ENCODE data around the gene PTPN23. TPM values are rescaled to one million over a fixed set of nuclear protein-coding genes. Genes with fewer than 3 reads are reported as not detected.

Gene PTPN23
- total RNA-seq, 1 donor from 2014 or later = 19.0 TPM

DNA sequence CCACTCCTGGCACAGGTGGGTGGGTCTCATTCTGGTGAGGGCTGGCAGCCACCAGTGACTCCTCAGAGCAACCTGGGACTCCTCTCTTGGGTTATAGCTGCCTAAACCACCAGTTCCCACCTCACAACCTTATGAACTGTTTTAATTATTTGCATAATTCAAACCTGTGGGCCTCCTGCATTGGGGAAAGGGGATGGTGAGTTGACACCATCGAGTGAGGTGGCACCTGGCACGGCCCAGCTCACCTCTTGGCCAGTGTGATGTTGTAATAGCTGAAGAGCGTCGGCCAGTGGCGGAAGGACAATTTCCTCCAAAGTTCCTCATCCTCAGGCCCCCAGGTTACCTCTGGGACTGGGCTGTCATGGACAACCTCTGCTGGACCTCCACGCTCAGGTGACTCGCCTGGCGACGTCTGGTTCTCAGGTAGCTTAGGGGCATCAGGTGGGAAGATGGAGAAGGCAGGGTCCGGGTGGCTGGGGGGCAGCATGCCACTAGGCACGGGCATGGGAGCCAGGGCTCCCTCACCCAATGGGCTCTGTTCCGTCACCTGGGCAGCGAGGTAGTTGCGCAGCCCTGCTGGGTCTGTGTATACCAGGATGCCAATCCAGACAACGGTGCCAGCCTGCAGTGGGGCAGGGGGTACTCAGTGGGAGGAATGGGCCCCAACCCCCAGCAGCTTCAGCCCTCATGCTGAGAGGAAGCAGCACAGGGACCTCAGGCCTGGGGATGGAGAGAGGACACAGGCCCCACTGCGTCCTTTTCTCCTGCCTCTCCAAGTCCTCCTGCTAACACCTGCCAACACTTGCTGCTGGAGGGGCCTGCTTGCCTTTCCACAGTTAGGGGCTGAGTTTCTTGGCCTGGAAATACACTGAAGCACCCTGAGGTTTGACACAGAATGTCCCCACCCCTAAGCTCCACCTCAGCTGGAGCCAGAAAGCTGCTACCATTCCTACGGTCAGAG is 38.5 kb downstream of the PTPN23 start:
- no peak for DNase-seq (ENCODE audit: low read depth)

DNA sequence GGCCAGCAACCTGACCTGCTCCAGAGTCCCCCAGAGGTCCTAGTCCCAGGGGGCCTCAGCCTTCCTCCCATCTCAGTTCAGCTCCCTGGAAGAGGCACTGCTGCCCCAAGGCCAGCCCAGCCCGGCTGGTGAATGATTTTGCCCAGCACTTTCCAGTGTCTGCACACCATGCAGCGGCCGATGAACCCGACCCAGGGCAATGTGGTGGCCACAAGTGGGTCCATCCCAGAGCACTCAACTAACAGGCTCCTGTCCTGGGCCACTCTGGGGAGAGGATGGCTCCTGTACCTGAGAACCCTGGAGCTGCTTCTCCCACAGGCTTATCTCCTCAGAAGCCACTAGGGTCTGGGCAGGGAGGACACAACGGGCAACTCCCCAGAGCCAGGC is 39.2 kb downstream of the PTPN23 start:
- no peak for DNase-seq (ENCODE audit: low read depth)

DNA sequence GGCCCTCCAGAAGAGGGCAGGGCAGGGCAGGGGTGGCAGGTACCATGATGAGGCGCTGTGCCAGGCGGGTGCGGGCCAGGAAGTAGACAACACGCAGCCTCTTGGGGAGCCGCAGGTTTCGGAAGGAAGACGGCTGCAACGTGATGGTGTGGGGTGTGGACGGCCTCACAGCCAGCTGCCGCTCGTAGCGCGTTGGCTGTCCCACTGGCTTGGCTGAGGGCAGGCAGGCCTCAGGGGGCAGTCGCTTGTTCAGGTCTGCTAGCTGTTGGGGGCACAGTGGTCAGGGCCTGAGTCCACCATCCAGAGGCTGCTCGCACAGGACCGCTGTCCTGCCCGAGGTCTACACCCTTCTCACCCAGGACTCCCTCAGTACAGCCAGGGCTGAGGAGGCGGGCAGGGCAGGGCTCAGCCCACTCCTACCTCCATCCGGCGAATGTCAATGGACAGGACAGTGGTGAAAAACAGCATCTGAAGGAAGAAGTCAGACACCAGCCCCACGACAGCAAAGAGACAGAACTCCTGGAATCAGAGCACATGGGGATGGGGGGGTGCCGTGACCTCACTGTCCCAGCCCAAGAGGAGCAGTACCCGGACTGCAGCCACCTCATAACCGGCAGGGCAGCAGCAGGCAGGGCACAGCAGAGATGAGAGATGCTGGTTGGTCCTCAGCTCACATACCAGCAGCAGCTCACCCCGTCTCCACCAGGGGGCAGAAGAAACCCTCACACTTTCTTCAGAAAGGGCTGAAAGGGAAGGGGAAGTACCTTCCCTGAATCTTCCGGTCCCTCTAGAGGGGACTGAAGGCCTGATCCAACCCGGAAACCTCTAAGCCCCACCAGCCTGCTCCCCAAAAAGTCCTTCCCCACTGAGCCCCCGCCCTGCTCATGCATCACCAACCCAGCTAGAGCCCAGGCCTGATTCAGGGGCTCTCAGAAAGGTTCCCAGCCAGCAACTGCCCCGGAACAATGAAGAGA is 40.0 kb downstream of the PTPN23 start:
- DNase-seq (ENCODE audit: low read depth) = peak; percentile 94

DNA sequence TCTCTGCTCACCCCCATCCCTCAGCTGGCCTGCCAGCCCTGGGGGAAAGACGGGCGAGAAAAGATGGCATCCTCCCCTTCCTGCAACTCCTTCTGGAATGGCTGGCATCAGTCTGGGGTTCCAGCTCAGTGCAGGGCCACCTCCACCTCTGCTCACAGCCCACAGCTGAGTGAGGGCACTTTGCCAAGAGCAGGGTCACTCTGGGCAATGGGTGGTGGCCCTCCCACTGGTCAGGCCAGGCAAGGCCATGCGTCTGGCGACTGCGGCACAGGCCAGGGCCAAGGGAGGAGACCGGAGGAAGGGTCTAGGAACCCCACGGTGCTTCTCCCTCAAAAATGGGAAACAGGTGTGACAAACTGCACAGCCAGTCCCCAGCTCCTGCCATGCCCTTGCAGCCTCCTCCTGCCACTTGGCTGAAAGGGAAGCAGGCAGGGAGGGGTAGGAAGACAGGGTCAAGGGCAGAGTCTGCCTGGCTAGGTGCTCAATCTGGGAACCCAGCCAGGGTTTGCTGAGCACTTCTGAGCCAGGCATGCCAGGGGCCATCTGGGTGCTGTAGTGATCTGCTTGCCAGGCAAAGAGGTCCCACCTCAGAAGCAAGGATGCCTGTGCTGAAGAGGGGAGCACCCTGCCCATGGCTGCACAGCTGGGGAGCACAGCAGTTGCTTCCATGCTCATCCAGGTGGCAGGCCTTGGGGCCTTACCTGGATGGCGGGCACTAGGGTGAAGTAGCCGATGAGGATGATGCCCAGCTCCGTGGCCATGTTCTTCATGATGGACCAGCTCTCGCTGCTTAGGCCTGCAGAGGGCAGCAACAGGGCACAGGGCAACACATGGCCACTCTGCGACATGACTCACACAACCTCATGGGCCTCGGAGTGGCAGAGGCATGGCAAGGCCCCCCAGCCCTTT is 41.2 kb downstream of the PTPN23 start:
- DNase-seq (ENCODE audit: low read depth) = peak; percentile 61

DNA sequence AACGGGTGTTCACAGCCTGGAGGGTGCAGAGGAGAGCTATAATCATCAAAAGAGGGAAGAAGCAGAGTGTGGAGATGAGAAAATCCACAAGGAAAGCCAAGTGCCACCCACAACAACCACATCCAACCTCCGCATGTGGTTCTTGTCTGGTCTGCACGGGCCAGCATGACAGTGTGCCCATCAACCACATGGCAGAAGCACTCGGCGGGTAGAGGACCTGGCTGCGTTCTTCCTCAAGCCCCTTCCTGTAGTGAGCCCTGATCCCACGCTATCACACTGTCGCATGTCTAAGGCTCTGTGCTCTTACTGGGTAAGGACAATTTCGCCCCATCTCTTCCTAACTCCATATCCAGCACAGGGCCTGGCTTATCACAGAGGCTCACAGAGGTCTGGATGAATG is 41.9 kb downstream of the PTPN23 start:
- DNase-seq (ENCODE audit: low read depth) = no peak

DNA sequence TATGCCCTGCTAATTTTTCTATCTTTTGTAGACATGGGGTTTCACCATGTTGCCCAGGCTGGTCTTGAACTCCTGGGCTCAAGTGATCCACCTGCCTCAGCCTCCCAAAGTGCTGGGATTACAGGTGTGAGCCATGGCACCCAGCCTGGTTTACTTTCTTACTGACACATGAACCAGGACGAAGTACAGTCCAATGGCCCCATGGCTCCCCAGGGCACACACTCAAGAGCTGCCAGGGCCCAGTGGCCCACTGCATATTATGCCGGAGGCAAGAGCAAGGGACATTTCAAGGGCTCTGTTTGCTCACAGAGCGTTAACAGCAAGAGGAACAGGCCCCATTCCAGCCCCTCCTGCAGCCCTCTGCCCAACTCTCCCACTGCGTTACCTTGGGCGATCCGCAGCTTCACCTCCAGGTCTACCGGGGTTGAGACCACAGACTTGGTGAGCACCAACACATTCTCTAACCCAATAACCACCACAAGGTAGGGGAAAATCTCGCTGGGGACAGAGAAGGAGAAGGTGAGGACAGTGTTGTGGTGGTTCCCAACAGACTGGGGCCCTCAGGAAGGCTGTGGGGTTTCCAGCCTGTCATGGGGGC is 42.8 kb downstream of the PTPN23 start:
- no peak for DNase-seq (ENCODE audit: low read depth)

DNA sequence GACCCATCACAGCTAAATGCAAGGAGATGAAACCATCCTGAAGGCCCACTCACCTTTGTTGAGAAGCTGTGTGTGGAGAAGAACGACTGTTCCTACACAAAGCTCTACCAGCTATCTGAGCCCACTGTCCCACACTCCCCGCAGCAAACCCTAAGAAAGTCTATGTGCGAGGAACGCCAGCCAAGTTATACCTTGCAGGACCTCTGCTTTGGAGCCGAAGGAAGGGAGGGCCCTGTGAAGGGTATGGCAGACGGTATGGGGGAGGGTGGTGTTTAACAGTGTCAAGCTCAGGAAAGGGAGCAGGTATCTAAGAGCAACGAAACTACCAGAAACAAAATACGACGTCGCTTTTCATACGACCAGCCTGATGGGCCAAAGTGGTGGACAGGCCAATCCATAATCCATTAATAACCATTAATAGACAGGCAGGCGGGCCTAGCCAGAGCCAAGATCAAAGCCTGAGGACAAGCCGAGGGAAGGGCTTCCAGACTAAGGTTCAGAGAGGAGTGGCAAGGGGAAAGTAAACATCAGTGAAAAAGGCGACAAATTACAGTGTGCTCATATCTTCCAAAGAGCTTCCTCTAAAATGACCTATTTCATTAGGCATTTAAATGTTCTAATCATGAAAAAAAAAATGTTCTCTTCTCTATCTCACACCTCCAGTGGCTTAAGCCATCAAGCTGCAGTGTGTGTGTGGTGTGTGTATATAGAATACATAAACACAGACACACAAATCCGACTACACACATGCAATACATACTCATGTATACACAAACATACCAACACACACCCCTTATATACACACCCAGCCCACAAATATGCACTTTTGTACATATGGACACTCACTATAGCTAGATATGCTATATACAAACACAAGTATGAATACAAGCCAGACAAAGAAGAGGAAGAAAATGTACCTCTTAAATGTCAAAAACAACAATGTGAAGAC is 43.9 kb downstream of the PTPN23 start:
- DNase-seq (ENCODE audit: low read depth) = no peak

DNA sequence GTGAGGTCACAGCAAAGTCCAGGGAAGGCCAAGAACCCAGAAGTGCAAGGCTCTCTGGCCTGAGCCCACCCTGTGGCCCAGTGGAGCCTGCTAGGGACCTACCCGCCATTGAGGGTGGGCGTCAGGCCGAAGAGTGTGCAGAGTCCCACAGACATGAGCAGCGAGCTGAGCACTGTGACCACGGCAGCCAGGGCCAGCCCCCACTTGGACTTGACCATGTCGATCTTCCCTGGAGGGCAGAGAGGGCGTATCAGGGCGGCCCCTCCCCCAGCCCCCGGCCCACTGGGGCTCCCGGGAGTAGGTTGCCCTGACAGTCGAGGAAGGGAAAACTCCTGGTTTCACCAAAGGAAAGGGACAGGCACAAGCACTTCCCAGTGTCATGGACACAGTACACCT is 44.6 kb downstream of the PTPN23 start:
- no peak for DNase-seq (ENCODE audit: low read depth)

DNA sequence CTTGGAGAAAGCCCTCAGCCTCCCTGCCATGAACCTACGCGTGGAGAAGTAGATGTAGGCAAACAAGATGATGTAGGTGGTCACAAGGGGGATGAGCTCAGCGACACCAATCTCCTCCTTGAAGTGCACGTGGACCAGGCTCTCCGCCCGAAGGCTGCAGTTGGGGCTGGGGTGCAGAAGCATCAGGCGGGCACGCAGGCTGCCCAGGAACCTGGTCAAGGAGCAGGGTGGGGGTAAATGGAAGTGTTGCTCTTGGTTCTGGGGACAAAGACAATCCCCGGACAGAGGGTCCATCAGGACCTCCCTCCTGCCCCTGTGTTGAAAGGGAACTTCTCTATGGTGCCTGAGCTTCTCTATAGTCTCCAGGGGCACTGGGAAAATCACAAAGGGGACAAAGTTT is 45.1 kb downstream of the PTPN23 start:
- DNase-seq (ENCODE audit: low read depth) = no peak

DNA sequence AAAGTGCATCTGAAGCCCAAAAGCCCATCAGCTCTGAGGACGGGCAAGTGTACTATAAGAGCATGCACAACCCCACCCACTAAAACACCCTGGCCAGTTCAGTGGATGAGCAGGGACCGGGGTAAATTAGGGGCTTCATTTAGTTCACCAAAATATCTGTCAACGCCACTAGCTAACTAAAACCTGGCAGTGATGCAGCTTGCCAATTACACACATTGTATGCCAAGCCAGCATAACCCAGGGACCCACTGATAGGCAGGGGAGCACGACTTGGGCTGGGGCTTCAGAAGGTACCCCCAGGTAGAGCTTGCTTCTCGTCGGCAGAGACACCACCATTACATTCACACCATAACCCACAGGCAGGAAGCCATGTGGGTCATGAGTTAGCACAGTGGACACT is 47.0 kb downstream of the PTPN23 start:
- no peak for DNase-seq (ENCODE audit: low read depth)

DNA sequence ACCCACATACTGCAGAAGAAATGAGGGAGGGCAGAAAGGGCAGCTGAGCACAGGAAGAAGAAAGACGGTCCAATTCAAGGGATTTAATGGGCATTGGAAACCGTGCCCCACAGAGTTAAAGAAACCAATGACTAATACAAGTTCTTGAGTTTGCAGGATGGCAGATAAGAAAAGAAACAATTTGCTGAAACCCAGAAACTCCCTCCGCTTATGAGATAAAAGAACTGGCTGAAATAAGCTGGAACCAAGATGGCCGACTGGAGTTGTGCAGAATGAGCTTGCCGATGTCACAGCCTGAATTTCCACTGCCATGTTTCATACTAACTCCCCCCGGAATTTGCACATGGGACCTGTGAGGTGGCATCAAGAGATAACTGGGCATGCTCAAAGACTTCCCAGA is 47.8 kb downstream of the PTPN23 start:
- no peak for DNase-seq (ENCODE audit: low read depth)

DNA sequence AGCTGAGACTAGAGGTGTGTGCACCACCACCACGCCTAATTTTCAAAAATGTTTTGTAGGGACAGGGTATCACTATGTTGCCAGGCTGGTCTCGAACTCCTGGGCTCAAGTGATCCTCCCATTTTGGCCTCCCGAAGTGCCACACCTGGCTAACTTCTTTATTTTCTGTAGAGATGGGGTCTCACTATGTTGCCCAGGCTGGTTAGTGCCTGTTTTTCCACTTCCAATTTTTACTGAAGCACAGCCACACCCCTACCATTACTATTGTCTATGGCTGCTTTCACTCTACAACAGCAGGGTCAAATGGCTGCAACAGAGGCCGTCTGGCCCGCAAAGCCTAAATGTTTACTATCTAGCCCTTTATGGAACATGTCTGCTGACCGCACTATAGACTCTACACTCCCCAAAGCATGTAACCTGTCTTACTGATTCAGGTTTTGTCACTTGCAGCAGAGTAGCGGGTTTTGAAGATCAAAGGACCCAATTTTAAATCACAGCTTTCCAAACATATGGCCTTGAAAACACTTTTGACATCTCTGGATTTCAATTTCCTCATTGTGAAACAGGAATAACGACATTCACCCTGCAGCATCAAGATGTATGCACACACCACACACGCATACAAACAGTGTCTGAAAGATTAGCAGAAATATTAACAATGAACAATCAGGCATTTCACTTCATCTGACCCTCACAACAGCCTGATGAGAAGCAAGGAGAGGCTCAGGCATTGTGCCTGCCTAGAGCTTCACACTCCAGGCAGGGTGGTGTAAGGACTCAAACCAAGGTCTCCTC is 48.9 kb downstream of the PTPN23 start:
- no peak for DNase-seq (ENCODE audit: low read depth)

DNA sequence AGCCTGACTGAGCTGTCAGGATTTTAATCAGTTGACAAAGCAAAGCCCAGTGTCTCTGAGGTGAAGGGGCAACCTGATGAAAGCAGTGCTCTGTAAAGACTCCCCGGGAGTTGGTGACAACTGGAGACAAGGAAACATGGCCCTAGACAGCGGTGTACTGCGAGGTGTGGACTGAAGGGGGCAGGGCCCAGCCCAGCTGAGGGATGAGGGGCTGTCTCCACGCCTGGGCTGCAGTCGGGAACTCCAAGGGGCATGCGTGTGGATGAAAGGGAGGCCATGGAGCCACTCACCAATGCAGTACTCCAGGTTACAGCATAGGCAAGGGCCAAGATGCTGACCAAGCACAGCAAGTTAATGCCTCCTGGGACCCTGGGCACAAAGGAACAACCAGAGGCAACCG is 49.8 kb downstream of the PTPN23 start:
- DNase-seq (ENCODE audit: low read depth) = no peak

DNA sequence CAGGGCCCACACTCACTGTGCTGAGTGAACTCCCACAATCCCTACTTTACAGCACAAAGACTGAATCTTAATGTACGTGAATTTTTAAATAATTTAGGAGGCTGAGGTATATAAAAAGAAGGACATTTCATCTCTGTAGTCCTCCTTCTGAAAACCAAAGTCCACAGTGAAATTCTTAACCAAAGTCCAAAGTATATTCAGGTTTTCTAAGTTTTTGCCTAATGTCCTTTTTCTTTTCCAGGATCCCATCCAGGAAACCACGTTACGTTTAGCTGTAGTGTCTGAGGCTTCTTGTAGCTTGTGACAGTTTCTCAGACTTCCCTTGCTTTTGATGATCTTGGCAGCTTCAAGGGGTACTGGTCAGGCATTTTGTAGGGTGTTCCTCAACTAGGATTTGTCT is 50.4 kb downstream of the PTPN23 start:
- no peak for DNase-seq (ENCODE audit: low read depth)

DNA sequence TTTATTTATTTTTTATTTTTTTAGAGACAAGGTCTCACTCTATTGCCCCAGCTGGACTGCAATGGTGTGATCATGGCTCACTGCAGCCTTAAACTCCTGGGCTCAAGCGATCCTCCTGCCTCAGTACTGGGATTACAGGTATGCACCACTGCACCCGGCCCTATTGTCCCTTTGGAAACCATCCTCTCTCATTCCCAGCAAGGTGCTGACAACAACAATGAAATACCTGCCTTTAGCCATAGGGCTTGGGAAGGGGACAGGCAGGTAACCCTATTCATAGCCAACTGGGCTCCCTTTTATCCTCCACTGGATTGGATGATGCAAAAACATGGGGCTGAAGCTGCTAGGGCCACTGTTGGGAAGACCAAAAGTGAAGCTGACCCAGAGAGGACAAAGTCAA is 51.9 kb downstream of the PTPN23 start:
- no peak for DNase-seq (ENCODE audit: low read depth)

DNA sequence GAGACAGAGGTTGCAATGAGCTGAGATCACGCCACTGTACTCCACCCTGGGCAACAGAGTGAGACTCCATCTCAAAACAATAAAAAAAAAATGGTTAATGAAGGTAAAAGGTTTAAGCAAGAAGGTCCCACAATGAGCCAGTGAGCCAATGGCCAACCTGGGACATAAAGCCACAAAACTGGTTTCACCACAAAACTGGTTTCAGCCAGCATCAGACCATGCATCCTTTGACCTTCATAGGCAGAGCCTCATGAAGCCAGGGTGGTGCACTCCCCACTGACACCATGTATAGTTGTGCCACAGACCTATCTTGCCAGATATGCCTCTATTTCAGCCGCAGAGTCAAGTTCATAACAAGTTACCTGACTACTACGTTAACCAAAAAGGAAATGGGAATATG is 53.0 kb downstream of the PTPN23 start:
- no peak for DNase-seq (ENCODE audit: low read depth)

DNA sequence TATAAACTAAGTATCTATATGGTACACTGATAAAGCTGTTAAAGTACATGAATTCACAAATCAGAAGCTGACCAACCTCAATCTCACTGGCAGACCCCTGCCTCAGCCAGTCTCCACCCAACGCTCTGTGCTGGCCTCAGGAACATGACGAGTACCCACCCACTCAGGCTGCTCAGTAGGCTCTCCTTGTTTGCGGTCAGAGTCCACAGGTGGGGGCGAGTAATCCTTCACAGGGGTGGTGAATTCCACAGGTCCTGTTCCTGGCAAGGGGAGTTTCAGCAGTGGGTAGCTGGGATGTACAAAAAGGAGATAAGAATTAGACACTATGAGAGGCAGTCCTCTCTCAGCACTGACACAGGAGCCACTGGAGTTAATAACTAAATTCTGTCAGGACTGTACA is 54.0 kb downstream of the PTPN23 start:
- DNase-seq (ENCODE audit: low read depth) = no peak

DNA sequence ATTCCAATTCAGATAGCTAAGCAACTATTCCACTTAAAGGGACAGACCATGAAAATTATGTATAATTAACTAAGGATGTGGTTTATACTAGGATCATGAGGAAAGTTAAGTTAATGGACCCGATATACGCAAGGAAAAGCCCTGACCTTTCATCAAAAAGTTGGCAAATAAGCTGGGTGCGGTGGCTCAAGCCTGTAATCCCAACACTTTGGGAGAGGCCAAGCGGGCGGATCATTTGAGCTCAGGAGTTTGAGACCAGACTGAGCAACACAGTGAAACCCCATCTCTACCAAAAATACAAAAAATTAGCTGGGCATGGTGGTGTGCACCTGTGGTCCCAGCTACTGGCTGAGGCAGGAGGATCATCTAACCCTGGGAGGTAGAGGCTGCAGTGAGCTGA is 55.4 kb downstream of the PTPN23 start:
- no peak for DNase-seq (ENCODE audit: low read depth)

DNA sequence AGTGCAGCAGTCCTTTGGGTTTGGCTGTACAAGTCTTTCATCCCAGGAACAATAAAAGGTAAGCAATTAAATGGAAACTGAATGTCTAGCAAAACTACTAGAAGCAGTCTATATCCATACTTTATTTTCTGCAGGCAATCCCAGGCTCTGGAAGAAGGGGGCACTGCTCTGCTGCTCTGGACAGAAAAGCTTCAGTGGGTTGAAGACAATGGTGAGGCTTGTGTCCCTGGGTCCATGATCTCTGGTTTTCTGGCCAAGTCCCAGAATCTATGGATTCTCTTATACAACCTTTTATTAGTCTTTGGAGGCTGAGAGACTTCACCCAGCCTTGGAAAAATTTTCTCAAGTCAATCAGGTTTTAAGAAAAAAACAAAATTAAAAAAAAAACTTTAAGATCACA is 59.3 kb downstream of the PTPN23 start:
- peak; percentile 21 for DNase-seq (ENCODE audit: low read depth)

Data from myocyte (in vitro differentiated cells).